HG03108 (cell line): Measurements from ENCODE around the gene NAGLU.
A peak's percentile ranks its signal among the peaks of the same experiment; 100 is the strongest.
"Not testable (repeated sequence)": the region's sequence is repeated elsewhere in the genome, so short reads cannot be mapped to it uniquely, and the experiment has no call there.

Experiments
- ATAC-seq: cut with Tn5 transposase; IDR thresholded peaks from one replicate; pipeline ENCODE4 v1.9.1; 2021; ENCODE audit warnings: moderate library complexity; ENCODE audit not compliant: unreplicated experiment

Gene NAGLU

DNA sequence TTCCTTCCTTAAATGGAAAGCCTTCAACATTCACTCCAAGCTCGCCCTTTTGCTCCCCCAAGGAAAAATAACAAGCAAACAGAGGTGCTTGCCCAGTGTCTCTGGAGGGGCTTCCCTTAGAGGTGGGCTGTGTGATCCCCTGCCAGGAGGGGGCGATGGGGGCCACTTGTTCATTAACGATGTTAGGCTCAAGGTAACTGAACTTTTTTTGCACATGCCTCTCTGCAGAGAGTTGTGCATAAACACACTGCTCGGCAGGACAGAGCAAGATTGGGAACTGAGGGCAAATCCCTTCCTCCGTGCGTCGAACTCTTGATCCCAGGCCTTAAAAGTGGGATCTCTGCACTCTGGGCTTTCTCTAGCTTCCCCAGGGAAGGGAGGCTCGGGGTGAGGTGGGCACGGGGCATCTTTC is 15.5 kb upstream of the NAGLU start:
- no peak for ATAC-seq

DNA sequence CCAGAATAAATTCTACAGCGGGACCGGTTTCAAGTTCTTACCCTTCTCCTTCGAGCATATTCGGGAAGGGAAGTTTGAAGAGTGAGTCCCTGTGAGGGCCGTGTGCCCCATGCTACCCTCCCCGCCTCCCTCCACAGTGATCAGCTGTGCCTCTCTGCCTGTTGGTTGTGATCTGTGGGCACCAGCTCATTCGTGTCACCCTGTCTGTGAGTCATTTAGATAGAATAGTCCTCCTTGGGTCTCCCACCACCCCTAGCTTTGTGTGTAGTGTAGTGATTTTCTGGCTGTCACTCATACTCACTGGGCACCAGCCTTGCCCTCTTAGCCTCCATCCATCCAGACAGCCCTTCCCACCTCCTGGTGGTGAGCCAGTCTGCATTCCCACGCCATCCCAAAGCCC is 15.0 kb upstream of the NAGLU start:
- ATAC-seq: no peak

DNA sequence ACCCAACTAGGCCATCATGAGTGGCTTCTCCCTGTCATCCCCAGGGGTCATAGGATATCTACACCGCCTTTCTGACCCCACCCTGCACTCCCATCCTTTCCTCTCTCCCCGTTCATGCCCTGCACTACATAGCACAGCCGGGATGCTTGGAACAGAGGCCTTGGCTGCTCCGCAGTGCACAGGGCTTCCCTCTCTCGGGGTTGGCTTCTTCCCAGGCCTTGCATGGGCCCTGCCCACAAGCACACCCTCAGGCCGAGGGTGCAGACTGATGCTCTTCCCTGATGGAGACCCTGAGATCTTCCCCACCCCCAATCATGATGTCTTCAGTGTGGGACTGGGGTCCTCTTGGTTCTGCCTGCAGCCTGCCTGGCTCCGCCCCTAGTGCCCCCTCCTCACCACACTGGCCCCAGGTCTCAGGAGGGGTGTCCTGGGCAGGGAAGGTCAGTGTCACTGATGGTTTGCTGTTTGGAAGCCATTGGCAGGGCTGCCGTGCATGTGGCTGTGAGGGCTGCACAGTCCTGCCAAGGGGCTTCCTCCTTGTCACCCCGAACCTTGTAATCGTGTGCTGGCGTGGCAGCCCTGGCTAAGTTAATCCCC is 14.3 kb upstream of the NAGLU start:
- no peak for ATAC-seq

DNA sequence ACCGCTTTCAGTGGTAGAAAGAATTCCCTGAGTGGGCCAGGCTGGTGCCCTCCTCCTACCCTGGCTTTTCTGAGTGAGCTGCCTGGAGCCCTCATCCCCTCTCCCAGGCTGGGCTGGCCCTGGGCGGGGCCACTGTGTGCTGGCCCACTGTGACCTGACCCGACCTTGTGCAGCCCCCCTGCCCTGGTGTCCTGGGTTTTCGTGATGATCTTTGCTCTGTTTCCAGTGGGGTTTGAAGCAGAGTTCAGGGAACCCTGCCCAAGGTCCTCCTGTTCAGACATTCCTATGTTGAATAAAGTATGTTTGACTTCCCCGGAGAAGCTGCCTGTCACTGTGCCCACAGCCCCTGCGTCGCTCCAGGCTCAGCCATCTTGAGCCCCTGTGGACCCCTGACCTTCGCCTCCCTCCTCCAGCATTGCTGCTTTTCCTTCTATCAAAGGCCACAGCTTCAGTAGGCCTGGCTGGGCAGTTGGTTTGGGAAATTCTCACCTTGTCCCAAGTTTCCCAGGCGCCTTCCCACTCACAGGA is 13.7 kb upstream of the NAGLU start:
- no peak for ATAC-seq

DNA sequence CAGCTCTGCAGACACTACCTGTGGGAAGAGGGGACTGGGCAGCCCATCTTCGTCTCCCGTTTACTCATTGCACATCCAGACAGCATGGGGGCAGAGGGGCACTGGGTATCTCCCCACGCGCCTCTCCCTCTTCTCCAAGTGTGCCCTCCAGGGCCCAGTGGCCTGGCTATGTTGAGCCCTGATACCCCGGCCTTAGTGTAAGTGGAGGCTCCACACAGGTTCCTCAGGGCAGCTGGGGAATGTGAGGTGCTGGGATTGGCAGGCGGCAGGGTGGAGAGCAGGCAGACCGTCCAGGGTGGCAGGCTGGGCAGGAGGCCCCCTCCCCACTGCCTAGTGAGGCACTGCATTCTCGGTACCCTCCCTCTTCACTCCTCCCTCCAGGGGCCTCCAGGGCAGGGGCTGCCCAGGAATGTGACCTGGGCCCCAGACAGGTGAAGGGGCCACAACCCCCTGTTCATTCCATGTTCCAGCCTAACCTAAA is 13.2 kb upstream of the NAGLU start:
- ATAC-seq: no peak

DNA sequence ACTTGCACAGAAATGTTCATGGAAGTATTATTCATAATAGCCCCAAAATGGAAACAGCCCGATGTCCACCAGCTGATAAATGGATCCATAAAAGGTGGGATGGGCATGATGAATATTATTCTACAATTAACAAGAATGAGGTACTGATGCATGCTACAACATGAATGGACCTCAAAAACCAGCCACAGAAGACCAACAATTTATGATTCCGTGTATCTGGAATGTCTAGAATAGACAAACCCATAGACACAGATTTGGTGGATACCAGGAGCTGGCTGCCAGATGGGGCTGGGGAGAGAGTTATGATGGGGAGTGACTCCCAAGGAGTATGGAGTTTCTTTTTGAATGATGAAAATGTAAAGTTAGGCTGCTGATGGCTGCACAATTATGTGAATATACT is 10.8 kb upstream of the NAGLU start:
- ATAC-seq: no peak

DNA sequence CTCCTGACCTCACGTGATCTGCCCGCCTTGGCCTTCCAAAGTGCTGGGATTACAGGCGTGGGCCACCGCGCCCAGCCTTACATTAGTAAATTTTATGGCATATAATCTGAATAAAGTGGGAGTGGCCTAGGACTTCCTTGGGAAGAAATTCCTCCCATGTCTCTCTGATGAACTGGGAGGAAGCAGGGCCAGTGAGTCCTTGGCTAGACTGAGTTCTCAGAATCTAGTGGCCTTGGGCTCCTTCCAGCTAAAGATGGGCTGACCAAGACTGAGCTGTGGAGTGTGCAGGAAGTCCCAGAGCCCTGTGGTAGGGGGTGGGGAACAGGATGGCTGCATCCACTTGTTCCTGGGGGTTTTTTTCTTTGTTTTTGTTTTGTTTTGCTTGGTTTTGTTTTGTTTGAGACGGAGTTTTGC is 10.0 kb upstream of the NAGLU start:
- no peak for ATAC-seq

DNA sequence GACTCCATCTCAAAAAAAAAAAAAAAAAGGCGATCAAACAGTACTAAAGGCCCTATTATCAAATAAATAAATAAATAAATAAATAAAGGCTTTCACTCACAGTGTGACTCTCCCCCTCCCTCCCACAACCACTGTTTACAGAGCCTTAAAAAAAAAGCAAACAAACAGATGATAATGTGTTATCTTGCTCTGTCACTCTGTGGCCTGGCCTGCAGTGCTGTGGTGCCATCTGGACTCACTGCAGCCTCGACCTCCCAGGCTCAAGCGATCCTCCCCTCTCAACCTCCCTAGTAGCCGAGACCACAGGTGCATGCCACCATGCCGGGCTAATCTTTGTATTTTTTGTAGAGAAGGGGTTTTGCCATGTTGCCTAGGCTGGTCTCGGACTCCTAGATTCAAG is 8.1 kb upstream of the NAGLU start:
- ATAC-seq: no peak

DNA sequence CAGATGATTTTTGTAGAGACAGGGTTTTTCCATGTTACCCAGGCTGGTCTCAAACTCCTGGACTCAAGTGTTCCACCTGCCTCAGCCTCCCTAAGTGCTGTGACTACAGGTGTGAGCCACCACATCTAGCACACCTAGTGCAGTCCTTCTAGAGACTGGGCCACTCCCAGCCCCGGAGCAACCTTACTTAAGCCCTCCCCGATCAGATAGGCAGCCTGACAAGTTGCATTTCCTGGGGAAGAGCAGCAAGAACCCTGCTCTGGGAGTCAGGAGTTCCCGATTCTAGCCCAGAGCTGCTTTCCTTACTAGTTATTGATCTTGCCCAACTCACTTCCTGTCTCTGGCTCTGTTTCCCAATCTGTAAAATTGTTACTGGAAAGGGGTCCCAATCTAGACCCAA is 7.0 kb upstream of the NAGLU start:
- ATAC-seq: no peak

- no peak for ATAC-seq
These were observed 5.0 kb upstream of the NAGLU start for GRCh38 chr17:42530952-42531454.

DNA sequence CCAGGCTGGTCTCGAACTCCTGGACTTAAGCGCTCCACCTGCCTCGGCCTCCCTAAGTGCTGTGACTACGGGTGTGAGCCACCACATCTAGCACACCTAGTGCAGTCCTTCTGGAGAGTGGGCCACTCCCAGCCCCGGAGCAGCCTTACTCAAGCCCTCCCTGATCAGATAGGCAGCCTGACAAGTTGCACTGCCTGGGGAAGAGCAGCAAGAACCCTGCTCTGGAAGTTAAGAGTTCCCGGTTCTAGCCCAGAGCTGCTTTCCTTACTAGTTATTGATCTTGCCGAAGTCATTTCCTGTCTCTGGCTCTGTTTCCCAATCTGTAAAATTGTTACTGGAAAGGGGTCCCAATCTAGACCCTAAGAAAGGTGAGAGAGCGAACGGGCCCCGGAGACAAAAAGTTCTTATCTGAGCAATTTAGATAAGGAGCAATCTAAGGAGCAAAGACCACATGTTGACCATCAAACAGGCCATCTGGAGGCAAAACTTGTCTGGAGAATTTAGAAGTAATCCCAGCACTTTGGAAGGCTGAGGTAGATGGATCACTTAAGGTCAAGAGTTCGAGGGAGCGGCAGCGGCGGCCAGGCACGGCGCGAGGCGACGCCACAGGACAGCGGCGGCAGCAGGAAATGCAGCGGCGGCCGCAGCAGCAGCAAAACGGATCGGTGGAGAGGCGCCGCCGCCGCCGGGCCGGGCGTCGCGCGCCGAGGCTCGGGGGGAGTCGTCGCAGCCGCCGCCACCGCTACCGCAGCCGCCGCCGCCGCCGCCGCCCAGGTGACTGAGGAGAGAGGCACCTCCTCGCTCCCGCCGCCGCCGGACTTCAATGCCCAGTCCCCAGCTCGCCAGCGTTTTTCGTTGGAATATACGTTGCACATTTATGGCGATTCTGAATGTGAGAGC is 4.3 kb upstream of the NAGLU start:
- no peak for ATAC-seq

DNA sequence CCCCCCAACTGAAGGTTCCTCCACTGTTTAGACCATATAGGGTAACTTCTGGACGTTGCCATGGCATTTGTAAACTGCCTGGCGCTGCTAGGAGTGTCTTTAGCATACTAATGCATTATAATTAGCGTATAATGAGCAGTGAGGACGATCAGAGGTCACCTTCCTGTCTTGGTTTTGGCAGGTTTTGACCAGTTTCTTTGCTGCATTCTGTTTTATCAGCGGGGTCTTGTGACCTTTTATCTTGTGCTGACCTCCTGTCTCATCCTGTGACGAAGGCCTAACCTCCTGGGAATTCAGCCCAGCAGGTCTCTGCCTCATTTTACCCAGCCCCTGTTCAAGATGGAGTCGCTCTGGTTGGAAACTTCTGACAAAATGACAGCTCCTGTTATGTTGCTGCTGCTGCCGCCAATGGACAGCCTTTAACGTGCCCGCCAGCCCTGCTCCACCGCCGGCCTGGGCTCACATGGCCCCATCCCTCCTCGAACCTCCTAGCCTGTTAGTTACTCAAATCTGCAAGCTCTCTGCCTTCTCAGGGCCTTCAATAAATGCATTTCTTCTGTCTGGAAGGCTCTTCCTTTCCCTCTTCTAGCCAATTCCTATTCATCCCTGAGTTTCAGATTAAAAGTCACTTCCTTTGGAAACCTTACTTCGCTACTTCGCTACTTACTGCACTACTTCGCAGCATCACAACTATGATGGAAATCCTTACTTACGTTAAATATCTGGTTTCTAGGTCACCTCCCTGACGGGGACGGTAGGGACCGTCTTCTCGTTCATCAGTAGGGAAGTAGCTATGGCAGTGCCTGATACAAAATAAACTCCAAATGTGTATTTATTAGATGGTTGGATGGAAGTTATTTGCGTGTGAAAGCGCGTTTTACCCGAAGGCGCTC is 640 bp upstream of the NAGLU start:
- no peak for ATAC-seq

DNA sequence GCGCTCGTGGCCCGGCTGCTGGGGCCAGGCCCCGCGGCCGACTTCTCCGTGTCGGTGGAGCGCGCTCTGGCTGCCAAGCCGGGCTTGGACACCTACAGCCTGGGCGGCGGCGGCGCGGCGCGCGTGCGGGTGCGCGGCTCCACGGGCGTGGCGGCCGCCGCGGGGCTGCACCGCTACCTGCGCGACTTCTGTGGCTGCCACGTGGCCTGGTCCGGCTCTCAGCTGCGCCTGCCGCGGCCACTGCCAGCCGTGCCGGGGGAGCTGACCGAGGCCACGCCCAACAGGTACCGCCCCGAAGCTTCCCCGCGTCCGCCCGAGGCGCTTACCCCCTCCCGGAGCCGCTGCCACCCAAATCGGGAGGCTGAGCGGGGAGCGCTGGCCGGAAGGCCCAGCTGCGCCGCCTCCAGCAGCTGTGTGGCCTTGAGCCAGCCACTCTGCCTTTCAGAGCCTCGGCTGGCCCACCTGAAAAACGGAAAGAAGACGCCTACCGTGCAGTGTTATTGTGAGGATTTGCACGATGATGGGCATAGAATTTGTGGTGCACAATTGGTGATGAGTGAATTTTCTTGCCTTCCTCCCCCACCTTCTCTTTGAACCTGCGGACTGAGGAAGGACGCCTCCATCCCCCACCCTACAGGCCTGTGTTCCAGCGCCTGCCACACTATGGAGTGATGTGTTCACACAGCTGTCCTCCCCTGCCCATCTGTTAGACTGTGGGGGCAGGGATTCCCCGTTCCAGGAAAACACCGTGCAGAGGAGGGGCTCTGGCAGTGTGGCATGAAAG is 523 bp downstream of the NAGLU start:
- ATAC-seq: peak; percentile 65

- ATAC-seq: no peak
These were observed 1.2 kb downstream of the NAGLU start for GRCh38 chr17:42537156-42537805.

GRCh38 chr17:42537826-42538451 is 1.9 kb downstream of the NAGLU start:
- ATAC-seq: no peak

- no peak for ATAC-seq
These were observed 2.4 kb downstream of the NAGLU start for GRCh38 chr17:42538482-42538881.

DNA sequence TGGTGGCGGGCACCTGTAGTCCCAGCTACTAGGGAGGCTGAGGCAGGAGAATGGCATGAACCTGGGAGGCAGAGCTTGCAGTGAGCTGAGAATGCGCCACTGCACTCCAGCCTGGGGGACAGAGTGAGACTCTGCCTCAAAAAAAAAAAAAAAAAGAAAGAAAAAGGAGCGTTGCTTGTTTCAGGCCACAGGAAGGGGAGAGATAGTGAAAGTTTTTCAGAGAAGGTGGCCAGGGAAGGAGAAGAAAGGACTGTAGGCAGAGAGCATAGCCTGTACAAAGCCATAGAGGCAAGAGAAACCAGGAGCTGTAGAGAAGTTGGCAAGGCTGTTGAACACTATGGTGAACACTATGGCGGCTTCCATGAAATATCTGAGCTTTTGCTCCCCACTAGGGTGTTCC is 4.5 kb downstream of the NAGLU start:
- not testable (repeated sequence) for ATAC-seq

GRCh38 chr17:42541041-42541833 is 5.2 kb downstream of the NAGLU start:
- no peak for ATAC-seq
